Psoas muscle (tissue), 8 donors: ENCODE measurements around the gene ANO6. TPM values are rescaled to one million over a fixed set of nuclear protein-coding genes. Genes with fewer than 3 reads are reported as not detected.

ENCODE experiments used
- ATAC-seq, 4 donors: fragments of 200-7000 bp; cut with Tn5 transposase; one replicate each; pipeline ENCODE4 v1.9.1; 2020; ENCODE audit warnings: moderate library complexity in 3 of 4, mild to moderate bottlenecking in 2 of 4
- DNase-seq, 2 donors: peaks; one replicate each; pipeline ENCODE4 v3.0.0-alpha.2; 2020
- H3K27ac ChIP-seq: fragments of 200-600 bp; one replicate; pipeline ENCODE4 v1.8.0; 2022
- H3K27me3 ChIP-seq, 3 donors: fragments of 200-600 bp in 1 of 3; one replicate each; pipeline versions ENCODE4 v1.6.1 to v1.8.0; 2013 to 2022; ENCODE audit warnings: low read length in 2 of 3, mild to moderate bottlenecking in 2 of 3, moderate library complexity in 1 of 3; ENCODE audit not compliant: insufficient read depth in 3 of 3
- H3K36me3 ChIP-seq, 2 donors: fragments of 200-600 bp in 1 of 2; one replicate each; pipeline versions ENCODE4 v1.6.1 to v1.8.0; 2013 to 2022; ENCODE audit warnings: low read depth in 1 of 2, mild to moderate bottlenecking in 1 of 2, moderate library complexity in 1 of 2; ENCODE audit not compliant: insufficient read depth in 1 of 2
- H3K4me1 ChIP-seq: fragments of 200-600 bp; one replicate; pipeline ENCODE4 v1.8.0; 2022
- H3K4me3 ChIP-seq: fragments of 200-600 bp; one replicate; pipeline ENCODE4 v1.8.0; 2022; ENCODE audit warnings: mild to moderate bottlenecking
- H3K9me3 ChIP-seq: fragments of 200-600 bp; one replicate; pipeline ENCODE4 v1.8.0; 2022
- CTCF ChIP-seq: fragments of 200-600 bp; IDR thresholded peaks from one replicate; pipeline ENCODE4 v1.8.0; 2022; ENCODE audit warnings: antibody characterized with exemption
- WGBS, 3 donors: extraction: QIAGEN DNeasy Blood & Tissue Kit; methylation state at CpG; one replicate each; pipeline versions ENCODE4 v1.1.6 to v1.1.7; 2013; 5-methylcytosine and 5-hydroxymethylcytosine counted together
- intact Hi-C, 2 donors: fragments of 100-400 bp; cut with DNase I; formaldehyde crosslinking; loops; one replicate each; pipeline versions ENCODE4 v1.11.0 to v1.14.2; 2022
- polyA plus RNA-seq, 3 donors: library from polyadenylated mRNA; stranded (reverse); fragments of 200-250 nt; gene quantifications; one replicate each; pipeline ENCODE4 v1.2.3, GENCODE V29; 2013
- total RNA-seq, 4 donors: library from RNA; stranded (reverse); fragmentation: NEBNext Ultra II Directional in 2 of 4; extraction: Animal tissue kit (Norgen Biotek cat#: 25700) in 2 of 4; gene quantifications; one replicate each; pipeline versions ENCODE4 v1.2.1 to v1.2.4, GENCODE V29; 2021 to 2023
- donor health status: healthy with polysubstance abuse.
- donor health status: DM: no; HTN: no; CAD: no; lungs with moderate emphysema.
- donor health status: Bipolar disorder and iron deficiency.
- donor health status: healthy.
- donor health status: DM: yes; HTN: yes; CAD: no.
- donor health status: DM: no; HTN: no; CAD: no.
- donor health status: DM: no; HTN: no; CAD: no.
- donor health status: DM: yes; HTN: yes; CAD: no.

The ANO6 gene
- total and polyA plus RNA-seq, 7 donors, result 25.6 to 121 (median 51.5) TPM

GRCh38 chr12:45334396-45334795, 118.5 kb downstream of the ANO6 start:
- no peak for TF ChIP-seq CTCF

GRCh38 chr12:45336331-45336730, 120.4 kb downstream of the ANO6 start:
- H3K4me3 ChIP-seq, result no peak overlapping the region
- H3K36me3 ChIP-seq, result peaks cover 0 to 18% of the 10 kb centered on the region in 2 donors
- intact Hi-C loops, result loop anchor here in 1 of 2 donors (10.0 kb wide), 1 partner anchor 122 kb away; the partner anchor contains the start of gene ANO6
- DNase-seq (no peak), ATAC-seq (peak; percentile 71 to 79 (median 77))
- no peaks in the 10 kb centered on the region for H3K27me3 ChIP-seq
- no peaks in the 10 kb centered on the region for H3K9me3 ChIP-seq
- TF ChIP-seq CTCF, result no peak
- peak overlapping the region; percentile 70 for H3K27ac ChIP-seq
- H3K4me1 ChIP-seq, result peaks cover 29% of the 10 kb centered on the region
- 76 to 100% (median 92%) methylated on average over 2 of the region's 2 CpGs for WGBS, 3 donors

More at GRCh38 chr12:45334396-45334795, 118.5 kb downstream of the ANO6 start:
- DNase-seq (no peak), ATAC-seq (no peak)
- no peak overlapping the region for H3K4me3 ChIP-seq
- no peaks in the 10 kb centered on the region for H3K9me3 ChIP-seq
- intact Hi-C loops, result loop anchor here (5.0 to 10.0 kb wide), 2 partner anchors 37 to 120 kb away; partner anchors contain the start of gene ANO6 (in 1 of the 2)
- H3K27ac ChIP-seq, result no peak overlapping the region
- 89 to 95% (median 95%) methylated on average over 1 of the region's 1 CpG for WGBS, 3 donors
- peaks cover 40% of the 10 kb centered on the region for H3K4me1 ChIP-seq
- peaks cover 0 to 21% of the 10 kb centered on the region in 2 donors for H3K36me3 ChIP-seq
- H3K27me3 ChIP-seq, result no peaks in the 10 kb centered on the region

- peak overlapping the region; percentile 70 for H3K27ac ChIP-seq
- WGBS, 3 donors, result 87 to 90% (median 90%) methylated on average over 3 of the region's 3 CpGs
These were observed 121.1 kb downstream of the ANO6 start for GRCh38 chr12:45336762-45337596.

GRCh38 chr12:45337835-45338234, 121.9 kb downstream of the ANO6 start:
- H3K27ac ChIP-seq, result peak overlapping the region; percentile 70
- DNase-seq (no peak), ATAC-seq (no peak)
- no peak overlapping the region for H3K4me3 ChIP-seq
- no peak for TF ChIP-seq CTCF
- peaks cover 34% of the 10 kb centered on the region for H3K4me1 ChIP-seq
- peaks cover 0 to 9% of the 10 kb centered on the region in 2 donors for H3K36me3 ChIP-seq
- H3K27me3 ChIP-seq, result no peaks in the 10 kb centered on the region
- intact Hi-C loops, result loop anchor here in 1 of 2 donors (10.0 kb wide), 1 partner anchor 123 kb away; the partner anchor contains the start of gene ANO6
- no peaks in the 10 kb centered on the region for H3K9me3 ChIP-seq

More at GRCh38 chr12:45336762-45337596, 121.1 kb downstream of the ANO6 start:
- Histone ChIP-seq H3K4me1 (peaks cover 29% of the 10 kb centered on the region), H3K27me3 (no peaks in the 10 kb centered on the region), H3K9me3 (no peaks in the 10 kb centered on the region), H3K36me3 (peaks cover 0 to 16% of the 10 kb centered on the region in 2 donors), H3K4me3 (no peak overlapping the region)
- no peak for DNase-seq
- no peak for TF ChIP-seq CTCF
- intact Hi-C loops, result loop anchor here in 1 of 2 donors (10.0 kb wide), 1 partner anchor 122 kb away; the partner anchor contains the start of gene ANO6
- peak; percentile 57 to 79 (median 68) for ATAC-seq
